ENCODE results near the gene TBC1D2B. TPM values are rescaled to one million over a fixed set of nuclear protein-coding genes. Genes with fewer than 3 reads are reported as not detected.
A peak's percentile ranks its signal among the peaks of the same experiment; 100 is the strongest.

Gene TBC1D2B
- total and polyA plus RNA-seq, 2 donors, result 31.6 to 55.0 TPM

GRCh38 chr15:78035321-78035751 is 42.2 kb downstream of the TBC1D2B start:
- no peaks in the 10 kb centered on the region for H3K4me1 ChIP-seq (ENCODE audit: insufficient read depth)
- WGBS, result 37% methylated on average over 4 of the region's 4 CpGs
- no peak overlapping the region for H3K4me3 ChIP-seq (ENCODE audit: low read depth, low read length)
- peak overlapping the region; percentile 27 for H3K27ac ChIP-seq (ENCODE audit: low read depth)
- H3K36me3 ChIP-seq (ENCODE audit: insufficient read depth), result no peaks in the 10 kb centered on the region
- DNase-seq (ENCODE audit: extremely low spot score), result no peak

- no peak overlapping the region for H3K4me3 ChIP-seq (ENCODE audit: low read depth, low read length)
- peak overlapping the region; percentile 62 for H3K27ac ChIP-seq (ENCODE audit: low read depth)
- no peak for DNase-seq (ENCODE audit: extremely low spot score)
- H3K4me1 ChIP-seq (ENCODE audit: insufficient read depth), result no peaks in the 10 kb centered on the region
- peaks cover 2% of the 10 kb centered on the region for H3K36me3 ChIP-seq (ENCODE audit: insufficient read depth)
- WGBS, result 26% methylated on average over 13 of the region's 13 CpGs
These were observed 42.9 kb downstream of the TBC1D2B start for GRCh38 chr15:78034495-78035191.

GRCh38 chr15:78033864-78034263 is 43.6 kb downstream of the TBC1D2B start:
- Histone ChIP-seq H3K4me1 (ENCODE audit: insufficient read depth) (no peaks in the 10 kb centered on the region), H3K27ac (ENCODE audit: low read depth) (no peak overlapping the region)

GRCh38 chr15:78032671-78033070 is 44.8 kb downstream of the TBC1D2B start:
- H3K4me1 ChIP-seq (ENCODE audit: insufficient read depth), result no peaks in the 10 kb centered on the region
- DNase-seq (ENCODE audit: extremely low spot score), result no peak
- WGBS, result 91% methylated on average over 4 of the region's 4 CpGs
- H3K4me3 ChIP-seq (ENCODE audit: low read depth, low read length), result no peak overlapping the region
- H3K27ac ChIP-seq (ENCODE audit: low read depth), result no peak overlapping the region
- peaks cover 2% of the 10 kb centered on the region for H3K36me3 ChIP-seq (ENCODE audit: insufficient read depth)

More at GRCh38 chr15:78033864-78034263, 43.6 kb downstream of the TBC1D2B start:
- Histone ChIP-seq H3K4me3 (ENCODE audit: low read depth, low read length) (no peak overlapping the region), H3K36me3 (ENCODE audit: insufficient read depth) (peaks cover 2% of the 10 kb centered on the region)
- no peak for DNase-seq (ENCODE audit: extremely low spot score)
- WGBS, result 54% methylated on average over 6 of the region's 6 CpGs

GRCh38 chr15:78024883-78025282 is 52.6 kb downstream of the TBC1D2B start:
- Histone ChIP-seq H3K4me1 (ENCODE audit: insufficient read depth) (no peaks in the 10 kb centered on the region), H3K27ac (ENCODE audit: low read depth) (peak overlapping the region; percentile 35), H3K36me3 (ENCODE audit: insufficient read depth) (peaks cover 4% of the 10 kb centered on the region), H3K4me3 (ENCODE audit: low read depth, low read length) (no peak overlapping the region)
- no peak for DNase-seq (ENCODE audit: extremely low spot score)
- 92% methylated on average over 2 of the region's 2 CpGs for WGBS

GRCh38 chr15:78024519-78024870 is 53.0 kb downstream of the TBC1D2B start:
- Histone ChIP-seq H3K27ac (ENCODE audit: low read depth) (no peak overlapping the region), H3K36me3 (ENCODE audit: insufficient read depth) (peaks cover 2% of the 10 kb centered on the region), H3K4me1 (ENCODE audit: insufficient read depth) (no peaks in the 10 kb centered on the region), H3K4me3 (ENCODE audit: low read depth, low read length) (no peak overlapping the region)
- 42% methylated on average over 2 of the region's 2 CpGs for WGBS
- no peak for DNase-seq (ENCODE audit: extremely low spot score)

GRCh38 chr15:78023865-78024518 is 53.5 kb downstream of the TBC1D2B start:
- Histone ChIP-seq H3K36me3 (ENCODE audit: insufficient read depth) (peaks cover 2% of the 10 kb centered on the region), H3K4me3 (ENCODE audit: low read depth, low read length) (no peak overlapping the region), H3K4me1 (ENCODE audit: insufficient read depth) (no peaks in the 10 kb centered on the region), H3K27ac (ENCODE audit: low read depth) (peak overlapping the region; percentile 58)
- DNase-seq (ENCODE audit: extremely low spot score), result no peak
- WGBS, result 41% methylated on average over 17 of the region's 17 CpGs

GRCh38 chr15:78023081-78023665 is 54.3 kb downstream of the TBC1D2B start:
- Histone ChIP-seq H3K4me3 (ENCODE audit: low read depth, low read length) (no peak overlapping the region), H3K36me3 (ENCODE audit: insufficient read depth) (peaks cover 2% of the 10 kb centered on the region), H3K27ac (ENCODE audit: low read depth) (no peak overlapping the region), H3K4me1 (ENCODE audit: insufficient read depth) (no peaks in the 10 kb centered on the region)
- 82% methylated on average over 6 of the region's 6 CpGs for WGBS
- no peak for DNase-seq (ENCODE audit: extremely low spot score)

- DNase-seq (ENCODE audit: extremely low spot score), result no peak
- no peaks in the 10 kb centered on the region for H3K4me1 ChIP-seq (ENCODE audit: insufficient read depth)
- no peak overlapping the region for H3K4me3 ChIP-seq (ENCODE audit: low read depth, low read length)
- no peak overlapping the region for H3K27ac ChIP-seq (ENCODE audit: low read depth)
- H3K36me3 ChIP-seq (ENCODE audit: insufficient read depth), result peaks cover 2% of the 10 kb centered on the region
- WGBS, result 93% methylated on average over 12 of the region's 12 CpGs
These were observed 55.8 kb downstream of the TBC1D2B start for GRCh38 chr15:78021761-78022160.

- H3K27ac ChIP-seq (ENCODE audit: low read depth), result no peak overlapping the region
- H3K4me1 ChIP-seq (ENCODE audit: insufficient read depth), result no peaks in the 10 kb centered on the region
- no peak for DNase-seq (ENCODE audit: extremely low spot score)
- peaks cover 2% of the 10 kb centered on the region for H3K36me3 ChIP-seq (ENCODE audit: insufficient read depth)
- no peak overlapping the region for H3K4me3 ChIP-seq (ENCODE audit: low read depth, low read length)
- WGBS, result 92% methylated on average over 2 of the region's 2 CpGs
These were observed 57.5 kb downstream of the TBC1D2B start for GRCh38 chr15:78020007-78020406.

- Histone ChIP-seq H3K27ac (ENCODE audit: low read depth) (no peak overlapping the region), H3K4me3 (ENCODE audit: low read depth, low read length) (no peak overlapping the region), H3K4me1 (ENCODE audit: insufficient read depth) (no peaks in the 10 kb centered on the region), H3K36me3 (ENCODE audit: insufficient read depth) (peaks cover 5% of the 10 kb centered on the region)
- 62% methylated on average over 11 of the region's 11 CpGs for WGBS
- no peak for DNase-seq (ENCODE audit: extremely low spot score)
These were observed 58.4 kb downstream of the TBC1D2B start for GRCh38 chr15:78018946-78019644.

- no peaks in the 10 kb centered on the region for H3K4me1 ChIP-seq (ENCODE audit: insufficient read depth)
- peaks cover 5% of the 10 kb centered on the region for H3K36me3 ChIP-seq (ENCODE audit: insufficient read depth)
- H3K27ac ChIP-seq (ENCODE audit: low read depth), result no peak overlapping the region
- 78% methylated on average over 4 of the region's 4 CpGs for WGBS
- no peak overlapping the region for H3K4me3 ChIP-seq (ENCODE audit: low read depth, low read length)
- no peak for DNase-seq (ENCODE audit: extremely low spot score)
These were observed 59.1 kb downstream of the TBC1D2B start for GRCh38 chr15:78018445-78018844.

- DNase-seq (ENCODE audit: extremely low spot score), result no peak
- peaks cover 3% of the 10 kb centered on the region for H3K36me3 ChIP-seq (ENCODE audit: insufficient read depth)
- WGBS, result 56% methylated on average over 1 of the region's 1 CpG
- no peak overlapping the region for H3K27ac ChIP-seq (ENCODE audit: low read depth)
- H3K4me3 ChIP-seq (ENCODE audit: low read depth, low read length), result no peak overlapping the region
- no peaks in the 10 kb centered on the region for H3K4me1 ChIP-seq (ENCODE audit: insufficient read depth)
These were observed 60.7 kb downstream of the TBC1D2B start for GRCh38 chr15:78016860-78017259.
